PC-3 (cell line): ENCODE results near the gene CDKN2B-AS1.

Source experiments
- EZH2 ChIP-seq: fragments of 300-600 bp; sonication (generic); IDR thresholded peaks from one replicate; pipeline ENCODE4 v1.6.1; 2017; ENCODE audit warnings: antibody characterized with exemption, mild to moderate bottlenecking, low read length; ENCODE audit not compliant: unreplicated experiment
- EZH2phosphoT487 ChIP-seq: fragments of 300-600 bp; sonication (generic); IDR thresholded peaks from 2 replicates; pipeline ENCODE4 v1.6.1; 2018; ENCODE audit warnings: mild to moderate bottlenecking, antibody characterized with exemption, low read length, borderline replicate concordance
- TF ChIP-seq, protein P1 (sequence below): fragments of 300-600 bp; sonication (generic); conservative IDR thresholded peaks from 2 replicates; pipeline ENCODE4 v1.5.1; 2017; ENCODE audit warnings: antibody characterized with exemption, low read depth, mild to moderate bottlenecking, low read length

DNA sequence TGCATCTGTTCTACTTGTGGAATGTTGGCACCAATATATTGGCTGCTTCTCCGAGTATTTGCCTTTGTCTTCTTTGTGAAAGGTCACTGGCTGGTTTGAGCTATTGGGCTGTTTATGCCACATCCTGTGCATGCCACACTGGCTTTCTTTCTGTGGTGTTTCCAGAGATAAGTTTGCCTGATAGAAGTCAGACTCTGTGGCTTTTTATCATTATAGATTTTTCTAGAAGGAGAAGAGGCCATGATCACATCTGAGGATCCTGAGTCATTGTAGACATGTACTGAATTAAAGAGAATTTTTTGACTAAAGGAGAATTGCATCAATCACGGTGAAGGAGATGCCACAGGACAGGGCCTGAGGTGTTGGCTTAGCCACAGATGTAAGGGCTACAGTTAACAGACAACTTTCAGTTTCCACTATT is 41.0 kb downstream of the CDKN2B-AS1 start:
- TF ChIP-seq EZH2phosphoT487 (no peak), EZH2 (no peak)
- TF ChIP-seq, protein P1, sequence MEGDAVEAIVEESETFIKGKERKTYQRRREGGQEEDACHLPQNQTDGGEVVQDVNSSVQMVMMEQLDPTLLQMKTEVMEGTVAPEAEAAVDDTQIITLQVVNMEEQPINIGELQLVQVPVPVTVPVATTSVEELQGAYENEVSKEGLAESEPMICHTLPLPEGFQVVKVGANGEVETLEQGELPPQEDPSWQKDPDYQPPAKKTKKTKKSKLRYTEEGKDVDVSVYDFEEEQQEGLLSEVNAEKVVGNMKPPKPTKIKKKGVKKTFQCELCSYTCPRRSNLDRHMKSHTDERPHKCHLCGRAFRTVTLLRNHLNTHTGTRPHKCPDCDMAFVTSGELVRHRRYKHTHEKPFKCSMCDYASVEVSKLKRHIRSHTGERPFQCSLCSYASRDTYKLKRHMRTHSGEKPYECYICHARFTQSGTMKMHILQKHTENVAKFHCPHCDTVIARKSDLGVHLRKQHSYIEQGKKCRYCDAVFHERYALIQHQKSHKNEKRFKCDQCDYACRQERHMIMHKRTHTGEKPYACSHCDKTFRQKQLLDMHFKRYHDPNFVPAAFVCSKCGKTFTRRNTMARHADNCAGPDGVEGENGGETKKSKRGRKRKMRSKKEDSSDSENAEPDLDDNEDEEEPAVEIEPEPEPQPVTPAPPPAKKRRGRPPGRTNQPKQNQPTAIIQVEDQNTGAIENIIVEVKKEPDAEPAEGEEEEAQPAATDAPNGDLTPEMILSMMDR = no peak
